Measurements from ENCODE around the gene KRT2. TPM values are rescaled to one million over a fixed set of nuclear protein-coding genes. Genes with fewer than 3 reads are reported as not detected.

Gene KRT2
- total RNA-seq, result not detected in 2 replicates
- not detected for total RNA-seq (2013)
- 0.04 TPM in 2 replicates for polyA plus RNA-seq
- not detected in 2 replicates for polyA minus RNA-seq

DNA sequence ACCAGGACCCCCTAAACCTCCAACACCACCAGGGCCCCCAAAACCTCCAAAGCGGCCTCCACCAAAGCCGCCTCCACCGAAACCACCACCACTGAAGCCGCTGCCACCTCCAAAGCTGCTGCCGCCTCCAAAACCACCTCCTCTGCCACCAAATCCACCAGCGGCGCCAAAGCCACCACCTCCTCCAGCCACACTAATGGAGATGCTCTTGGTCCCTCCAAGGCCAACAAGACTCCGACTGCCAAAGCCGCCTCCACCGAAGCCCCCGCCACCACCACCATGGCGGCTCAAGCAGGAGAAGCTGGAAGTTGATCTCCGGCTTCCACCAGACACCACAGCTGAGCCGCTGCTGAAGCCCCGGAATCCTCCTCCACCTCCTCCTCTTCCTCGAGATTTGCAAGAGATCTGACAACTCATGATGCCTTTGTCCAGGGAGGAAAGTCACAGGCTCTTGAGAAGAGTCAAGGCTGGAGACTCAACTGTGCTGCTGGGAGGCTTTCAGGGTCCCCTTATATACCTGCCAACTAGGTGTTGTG, at the start of gene KRT2:
TSS of gene KRT2 (minus strand) at position 486 of the 536 bp plus-strand sequence. CDS start at position 417, 69 bp downstream.
- H3K9me3 ChIP-seq (ENCODE audit: control extremely low read depth in 1 of 3, control insufficient read depth in 2 of 3, insufficient read depth in 1 of 3, low read length in 2 of 3), result peaks cover 0 to 6% (median 3%) of the 10 kb centered on the region in 3 donors
- no peak for ATAC-seq (ENCODE audit: low read depth)
- H3K27me3 ChIP-seq (replicated peaks in 1 of 4; ENCODE audit: control extremely low read depth in 1 of 4, control insufficient read depth in 3 of 4, insufficient read depth in 4 of 4, low read length in 3 of 4), result peaks cover 0 to 3% (median 0%) of the 10 kb centered on the region in 4 experiments
- no peaks in the 10 kb centered on the region for H4K20me1 ChIP-seq (ENCODE audit: control insufficient read depth, insufficient read depth, low read length, poor library complexity, severe bottlenecking)
- H3K4me1 ChIP-seq (ENCODE audit: control insufficient read depth in 2 of 2, insufficient read depth in 2 of 2, low read length in 2 of 2), result no peaks in the 10 kb centered on the region
- H3K27me3 Mint-ChIP-seq, result peaks cover 6% of the 10 kb centered on the region
- WGBS (ENCODE audit: insufficient coverage), result 92% methylated on average over 16 of the region's 16 CpGs
- no peak within 1 kb of the TSS for H3K27ac Mint-ChIP-seq
- no peak within 1 kb of the TSS for H3K4me3 Mint-ChIP-seq
- no peaks in the 10 kb centered on the region for H3K4me1 Mint-ChIP-seq
- POLR2A ChIA-PET, result no interaction called here
- TF ChIP-seq, protein P1, sequence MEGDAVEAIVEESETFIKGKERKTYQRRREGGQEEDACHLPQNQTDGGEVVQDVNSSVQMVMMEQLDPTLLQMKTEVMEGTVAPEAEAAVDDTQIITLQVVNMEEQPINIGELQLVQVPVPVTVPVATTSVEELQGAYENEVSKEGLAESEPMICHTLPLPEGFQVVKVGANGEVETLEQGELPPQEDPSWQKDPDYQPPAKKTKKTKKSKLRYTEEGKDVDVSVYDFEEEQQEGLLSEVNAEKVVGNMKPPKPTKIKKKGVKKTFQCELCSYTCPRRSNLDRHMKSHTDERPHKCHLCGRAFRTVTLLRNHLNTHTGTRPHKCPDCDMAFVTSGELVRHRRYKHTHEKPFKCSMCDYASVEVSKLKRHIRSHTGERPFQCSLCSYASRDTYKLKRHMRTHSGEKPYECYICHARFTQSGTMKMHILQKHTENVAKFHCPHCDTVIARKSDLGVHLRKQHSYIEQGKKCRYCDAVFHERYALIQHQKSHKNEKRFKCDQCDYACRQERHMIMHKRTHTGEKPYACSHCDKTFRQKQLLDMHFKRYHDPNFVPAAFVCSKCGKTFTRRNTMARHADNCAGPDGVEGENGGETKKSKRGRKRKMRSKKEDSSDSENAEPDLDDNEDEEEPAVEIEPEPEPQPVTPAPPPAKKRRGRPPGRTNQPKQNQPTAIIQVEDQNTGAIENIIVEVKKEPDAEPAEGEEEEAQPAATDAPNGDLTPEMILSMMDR (IDR thresholded peaks at IDR 0.05), result no peak
- no peak for TF ChIP-seq EZH2 (IDR thresholded peaks at IDR 0.05; ENCODE audit: borderline replicate concordance, insufficient read depth, low read depth, low read length, poor library complexity, severe bottlenecking)
- no peak within 1 kb of the TSS for H3K27ac ChIP-seq (ENCODE audit: low read length in 2 of 2)
- no peaks in the 10 kb centered on the region for H3K36me3 ChIP-seq (replicated peaks in 1 of 2; ENCODE audit: control extremely low read depth in 1 of 2, control insufficient read depth in 1 of 2, extremely low read depth in 1 of 2, insufficient read depth in 2 of 2, low read length in 1 of 2)
- no peak within 1 kb of the TSS for H3K9ac ChIP-seq (ENCODE audit: low read length)
- no peaks in the 10 kb centered on the region for H3K79me2 ChIP-seq (ENCODE audit: control insufficient read depth, insufficient read depth, low read length)
- DNase-seq, result no peak
- H3K4me3 ChIP-seq (ENCODE audit: control extremely low read depth in 1 of 5, extremely low read depth in 1 of 5, insufficient read depth in 1 of 5, low read depth in 2 of 5, low read length in 4 of 5), result no peak within 1 kb of the TSS
- intact Hi-C loops (cut with micrococcal nuclease), result no loop called here
- no peaks in the 10 kb centered on the region for H3K9me3 Mint-ChIP-seq (ENCODE audit: insufficient read depth)
- H2AFZ ChIP-seq (ENCODE audit: insufficient read depth, low read depth, low read length, poor library complexity, severe bottlenecking), result no peak within 1 kb of the TSS
- H3K4me2 ChIP-seq (replicated peaks; ENCODE audit: low read depth, low read length, poor library complexity, severe bottlenecking), result no peak within 1 kb of the TSS
- CTCF ChIA-PET, result no interaction called here

DNA sequence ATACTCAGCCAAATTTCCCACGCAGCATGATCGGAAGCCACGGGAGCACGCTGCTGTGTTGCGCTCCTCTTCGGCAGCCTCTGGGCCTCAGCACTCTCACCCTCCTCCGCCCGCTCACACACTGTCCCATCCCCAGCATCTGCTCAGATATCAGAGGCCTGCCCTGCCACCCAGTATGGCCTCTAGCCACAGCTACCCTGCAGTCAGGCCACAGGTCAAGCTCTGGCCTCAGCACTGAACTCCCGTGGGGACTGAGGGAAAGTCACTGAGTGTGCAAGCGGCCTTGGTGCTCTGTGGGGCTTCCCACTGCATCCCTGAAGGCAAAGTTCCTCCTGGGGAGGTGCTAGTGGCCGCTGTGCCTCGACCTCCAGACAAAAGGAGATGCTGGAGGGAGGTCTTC, 49.3 kb upstream of the KRT2 start:
- H3K27ac ChIP-seq (ENCODE audit: low read length in 2 of 2), result no peak overlapping the region
- no peaks in the 10 kb centered on the region for H3K36me3 ChIP-seq (replicated peaks in 1 of 2; ENCODE audit: control extremely low read depth in 1 of 2, control insufficient read depth in 1 of 2, extremely low read depth in 1 of 2, insufficient read depth in 2 of 2, low read length in 1 of 2)
- Mint-ChIP-seq H3K4me1 (no peaks in the 10 kb centered on the region), H3K27me3 (peaks cover 41% of the 10 kb centered on the region), H3K4me3 (no peak overlapping the region), H3K27ac (no peak overlapping the region), H3K9me3 (ENCODE audit: insufficient read depth) (no peaks in the 10 kb centered on the region)
- H3K9me3 ChIP-seq (ENCODE audit: control extremely low read depth in 1 of 3, control insufficient read depth in 2 of 3, insufficient read depth in 1 of 3, low read length in 2 of 3), result no peaks in the 10 kb centered on the region
- no peaks in the 10 kb centered on the region for H3K27me3 ChIP-seq (replicated peaks in 1 of 4; ENCODE audit: control extremely low read depth in 1 of 4, control insufficient read depth in 3 of 4, insufficient read depth in 4 of 4, low read length in 3 of 4)
- no peaks in the 10 kb centered on the region for H4K20me1 ChIP-seq (ENCODE audit: control insufficient read depth, insufficient read depth, low read length, poor library complexity, severe bottlenecking)
- 88% methylated on average over 11 of the region's 12 CpGs for WGBS (ENCODE audit: insufficient coverage)
- ATAC-seq (ENCODE audit: low read depth), result no peak
- intact Hi-C loops (cut with micrococcal nuclease), result no loop called here
- H3K4me1 ChIP-seq (ENCODE audit: control insufficient read depth in 2 of 2, insufficient read depth in 2 of 2, low read length in 2 of 2), result no peaks in the 10 kb centered on the region
- TF ChIP-seq, protein P1 (IDR thresholded peaks at IDR 0.05), result no peak
- TF ChIP-seq EZH2 (IDR thresholded peaks at IDR 0.05; ENCODE audit: borderline replicate concordance, insufficient read depth, low read depth, low read length, poor library complexity, severe bottlenecking), result no peak
- H3K4me2 ChIP-seq (replicated peaks; ENCODE audit: low read depth, low read length, poor library complexity, severe bottlenecking), result no peak overlapping the region
- DNase-seq, result no peak
- no peak overlapping the region for H3K4me3 ChIP-seq (ENCODE audit: control extremely low read depth in 1 of 5, extremely low read depth in 1 of 5, insufficient read depth in 1 of 5, low read depth in 2 of 5, low read length in 4 of 5)
- no peak overlapping the region for H2AFZ ChIP-seq (ENCODE audit: insufficient read depth, low read depth, low read length, poor library complexity, severe bottlenecking)
- H3K79me2 ChIP-seq (ENCODE audit: control insufficient read depth, insufficient read depth, low read length), result no peaks in the 10 kb centered on the region
- ChIA-PET CTCF (no interaction called here), POLR2A (no interaction called here)
- H3K9ac ChIP-seq (ENCODE audit: low read length), result no peak overlapping the region

Measured in B cell (primary cell).